Esophagus muscularis mucosa (tissue), 4 donors: ENCODE results near the gene DEPDC5.
"Not testable (repeated sequence)": the region's sequence is repeated elsewhere in the genome, so short reads cannot be mapped to it uniquely, and the experiment has no call there.

ENCODE experiments used
- EP300 ChIP-seq: sonication (generic); formaldehyde crosslinking; IDR thresholded peaks from one replicate; pipeline ENCODE4 v1.6.1; 2017; ENCODE audit warnings: antibody characterized with exemption
- POLR2A ChIP-seq: fragments of 450-650 bp; IDR thresholded peaks from one replicate; pipeline ENCODE4 v1.6.1; 2017; ENCODE audit warnings: antibody characterized with exemption, moderate library complexity, mild to moderate bottlenecking, low read depth
- TF ChIP-seq, protein P1 (sequence below), 3 experiments: fragments of 200-600 bp in 2 of 3; fragments of 450-650 bp in 1 of 3; sonication (generic) in 2 of 3; IDR thresholded peaks; one replicate each; pipeline ENCODE4 v1.5.1; 2017 to 2019; ENCODE audit warnings: antibody characterized with exemption in 3 of 3, mild to moderate bottlenecking in 2 of 3, moderate library complexity in 1 of 3

DNA sequence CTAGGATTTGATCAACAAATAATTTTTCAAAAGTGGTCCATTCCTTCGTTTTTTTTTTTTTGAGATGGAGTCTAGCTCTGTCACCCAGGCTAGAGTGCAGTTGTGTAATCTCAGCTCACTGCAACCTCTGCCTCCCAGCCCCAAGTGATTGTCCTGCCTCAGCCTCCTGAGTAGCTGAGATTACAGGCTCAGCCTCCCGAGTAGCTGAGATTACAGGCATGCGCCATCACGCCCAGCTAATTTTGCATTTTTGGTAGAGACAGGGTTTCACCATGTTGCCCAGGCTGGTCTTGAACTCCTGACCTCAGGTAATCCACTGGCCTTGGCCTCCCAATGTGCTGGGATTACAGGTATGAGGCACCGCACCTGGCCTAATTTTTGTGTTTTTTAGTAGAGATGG is 5.0 kb downstream of the DEPDC5 start:
- TF ChIP-seq POLR2A, EP300: not testable (repeated sequence)
- TF ChIP-seq, protein P1, sequence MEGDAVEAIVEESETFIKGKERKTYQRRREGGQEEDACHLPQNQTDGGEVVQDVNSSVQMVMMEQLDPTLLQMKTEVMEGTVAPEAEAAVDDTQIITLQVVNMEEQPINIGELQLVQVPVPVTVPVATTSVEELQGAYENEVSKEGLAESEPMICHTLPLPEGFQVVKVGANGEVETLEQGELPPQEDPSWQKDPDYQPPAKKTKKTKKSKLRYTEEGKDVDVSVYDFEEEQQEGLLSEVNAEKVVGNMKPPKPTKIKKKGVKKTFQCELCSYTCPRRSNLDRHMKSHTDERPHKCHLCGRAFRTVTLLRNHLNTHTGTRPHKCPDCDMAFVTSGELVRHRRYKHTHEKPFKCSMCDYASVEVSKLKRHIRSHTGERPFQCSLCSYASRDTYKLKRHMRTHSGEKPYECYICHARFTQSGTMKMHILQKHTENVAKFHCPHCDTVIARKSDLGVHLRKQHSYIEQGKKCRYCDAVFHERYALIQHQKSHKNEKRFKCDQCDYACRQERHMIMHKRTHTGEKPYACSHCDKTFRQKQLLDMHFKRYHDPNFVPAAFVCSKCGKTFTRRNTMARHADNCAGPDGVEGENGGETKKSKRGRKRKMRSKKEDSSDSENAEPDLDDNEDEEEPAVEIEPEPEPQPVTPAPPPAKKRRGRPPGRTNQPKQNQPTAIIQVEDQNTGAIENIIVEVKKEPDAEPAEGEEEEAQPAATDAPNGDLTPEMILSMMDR (IDR thresholded peaks at IDR 0.05): not testable (repeated sequence)
